HEK293T (cell line): ENCODE results near the gene PARP3.

ENCODE experiments used
- CTCF ChIA-PET: fragments of 350-600 bp; formaldehyde crosslinking; extraction: SDS; loops from one replicate; lab custom pipeline; 2021; ENCODE audit warnings: antibody characterized with exemption, inconsistent platforms; lab: Yijun Ruan, JAX
- POLR2A ChIA-PET: fragments of 350-600 bp; formaldehyde crosslinking; extraction: SDS; loops from one replicate; lab custom pipeline; 2020; ENCODE audit warnings: antibody characterized with exemption, inconsistent platforms; lab: Yijun Ruan, JAX
- DNase-seq: peaks from one replicate; pipeline ENCODE4 v3.0.0; 2012; ENCODE audit warnings: mixed read lengths; ENCODE audit errors: extremely low spot score
- ARNT ChIP-seq: fragments of 450-650 bp; IDR thresholded peaks from 2 replicates; pipeline ENCODE4 v1.6.1; 2017; ENCODE audit warnings: mild to moderate bottlenecking
- BHLHE40 ChIP-seq: fragments of 450-650 bp; IDR thresholded peaks from 2 replicates; pipeline ENCODE4 v1.6.1; 2016; ENCODE audit warnings: mild to moderate bottlenecking, moderate library complexity, borderline replicate concordance
- CTBP1 ChIP-seq: fragments of 450-650 bp; IDR thresholded peaks from 2 replicates; pipeline ENCODE4 v1.6.1; 2016; ENCODE audit warnings: borderline replicate concordance
- ELF4 ChIP-seq: fragments of 450-650 bp; IDR thresholded peaks from 2 replicates; pipeline ENCODE4 v1.6.1; 2017; ENCODE audit warnings: antibody characterized with exemption
- FOXA1 ChIP-seq: fragments of 450-650 bp; IDR thresholded peaks from 2 replicates; pipeline ENCODE4 v1.6.1; 2016; ENCODE audit warnings: mild to moderate bottlenecking
- FOXK2 ChIP-seq: fragments of 450-650 bp; IDR thresholded peaks from 2 replicates; pipeline ENCODE4 v1.6.1; 2016; ENCODE audit warnings: mild to moderate bottlenecking
- FOXM1 ChIP-seq: fragments of 450-650 bp; IDR thresholded peaks from 2 replicates; pipeline ENCODE4 v1.6.1; 2017; ENCODE audit warnings: mild to moderate bottlenecking, borderline replicate concordance
- HDGF ChIP-seq: fragments of 450-650 bp; IDR thresholded peaks from 2 replicates; pipeline ENCODE4 v1.6.1; 2017; ENCODE audit warnings: antibody characterized with exemption, borderline replicate concordance
- L3MBTL2 ChIP-seq: fragments of 450-650 bp; conservative IDR thresholded peaks from 2 replicates; pipeline ENCODE4 v1.6.1; 2016; ENCODE audit warnings: mild to moderate bottlenecking
- LEF1 ChIP-seq: fragments of 450-650 bp; IDR thresholded peaks from 2 replicates; pipeline ENCODE4 v1.6.1; 2017; ENCODE audit warnings: mild to moderate bottlenecking, borderline replicate concordance
- NFRKB ChIP-seq: fragments of 450-650 bp; IDR thresholded peaks from 2 replicates; pipeline ENCODE4 v1.6.1; 2016; ENCODE audit warnings: mild to moderate bottlenecking, moderate library complexity
- SP1 ChIP-seq: fragments of 450-650 bp; IDR thresholded peaks from 2 replicates; pipeline ENCODE4 v1.6.1; 2017
- SUZ12 ChIP-seq: fragments of 450-650 bp; IDR thresholded peaks from 2 replicates; pipeline ENCODE4 v1.6.1; 2016; ENCODE audit warnings: mild to moderate bottlenecking
- TARDBP ChIP-seq: fragments of 450-650 bp; IDR thresholded peaks from 2 replicates; pipeline ENCODE4 v1.6.1; 2016
- ZNF384 ChIP-seq: fragments of 450-650 bp; IDR thresholded peaks from 2 replicates; pipeline ENCODE4 v1.6.1; 2016
- TF ChIP-seq, protein P1 (sequence below): fragments of 450-650 bp; IDR thresholded peaks from 2 replicates; pipeline ENCODE4 v1.6.1; 2016

The PARP3 gene

DNA sequence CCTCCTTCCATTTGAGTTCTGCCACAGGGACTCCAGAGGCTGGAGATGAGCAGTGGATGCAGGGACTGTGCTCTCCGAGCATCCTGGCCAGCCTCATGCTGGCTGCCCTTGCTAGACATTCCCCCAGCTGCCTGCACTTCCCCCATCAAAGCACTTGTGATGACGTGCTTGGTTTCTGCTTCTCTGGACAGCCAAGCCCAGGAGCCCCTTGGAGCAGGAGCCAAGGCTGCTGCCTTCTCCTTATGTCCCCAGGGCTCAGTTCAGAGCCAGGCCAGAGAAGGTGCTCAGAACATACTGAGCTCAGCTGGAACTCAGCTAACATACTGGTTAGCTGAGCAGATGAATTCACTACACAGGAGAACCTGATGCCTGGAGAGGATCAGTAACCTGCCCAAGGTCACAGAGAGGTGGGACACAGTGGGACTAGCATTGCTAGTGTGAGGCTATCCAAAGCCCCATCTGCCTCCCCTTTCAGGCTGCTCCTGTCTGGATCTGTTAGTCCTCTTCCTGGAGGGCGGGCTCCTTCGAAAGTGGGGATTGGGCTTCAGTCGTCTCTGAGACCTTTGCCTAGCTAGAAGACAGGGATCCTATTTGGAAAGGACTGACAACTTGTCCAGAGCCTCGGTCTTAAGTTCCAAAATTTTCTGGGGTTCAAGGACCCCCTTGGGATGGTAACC is 20.8 kb downstream of the PARP3 start:
- POLR2A ChIA-PET, result interaction anchor here (0.8 to 4.9 kb wide), 6 partner anchors 8 to 21 kb away, joined by 3 to 23 read pairs (median 4); partner anchors contain the start of genes ABHD14A, ABHD14B, ACY1 and PARP3
- CTCF ChIA-PET, result interaction anchor here (1.5 kb wide), 1 partner anchor 11 kb away, joined by 5 read pairs; the partner anchor contains the start of gene ABHD14B
- TF ChIP-seq ZNF384 (no peak), ELF4 (no peak), CTBP1 (no peak)
- DNase-seq, result no peak

DNA sequence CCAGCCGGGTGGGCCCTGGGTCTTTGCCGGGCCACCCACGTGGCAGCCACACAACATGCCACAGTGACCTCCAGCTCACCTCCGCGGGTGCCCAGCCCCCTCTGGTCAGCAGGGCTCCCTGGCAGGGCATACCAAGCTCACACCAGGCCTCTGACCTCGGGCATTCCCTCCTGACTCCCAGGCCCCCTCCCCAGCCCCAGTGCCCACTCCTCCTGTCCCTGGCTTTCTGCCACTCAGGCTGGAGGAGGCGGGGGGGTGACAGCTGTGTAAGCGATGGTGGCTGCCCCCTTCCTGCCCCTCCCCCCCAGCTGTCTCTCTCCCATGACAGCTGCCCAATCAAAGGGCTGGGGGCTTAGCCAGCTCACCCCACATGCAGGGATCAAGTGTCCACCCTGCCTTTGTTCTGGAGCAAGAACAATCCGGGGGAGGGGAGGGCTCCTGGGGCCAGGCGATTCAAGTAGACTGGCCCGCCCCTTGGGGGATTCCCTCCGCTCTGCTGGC is 21.8 kb downstream of the PARP3 start:
- ChIA-PET POLR2A (interaction anchor here (0.8 to 4.9 kb wide), 5 partner anchors 10 to 32 kb away, joined by 3 to 23 read pairs (median 3); partner anchors contain the start of genes ACY1, PARP3, RPL29 and RRP9), CTCF (no interaction called here)
- DNase-seq, result no peak
- no peak for TF ChIP-seq ARNT
- no peak for TF ChIP-seq LEF1
- TF ChIP-seq HDGF, result no peak
- no peak for TF ChIP-seq TARDBP
- no peak for TF ChIP-seq L3MBTL2
- TF ChIP-seq SP1, result no peak
- no peak for TF ChIP-seq FOXA1
- no peak for TF ChIP-seq FOXK2
- no peak for TF ChIP-seq SUZ12
- TF ChIP-seq ZNF384, result no peak
- no peak for TF ChIP-seq FOXM1
- TF ChIP-seq ELF4, result no peak
- no peak for TF ChIP-seq NFRKB
- no peak for TF ChIP-seq CTBP1
- TF ChIP-seq, protein P1, sequence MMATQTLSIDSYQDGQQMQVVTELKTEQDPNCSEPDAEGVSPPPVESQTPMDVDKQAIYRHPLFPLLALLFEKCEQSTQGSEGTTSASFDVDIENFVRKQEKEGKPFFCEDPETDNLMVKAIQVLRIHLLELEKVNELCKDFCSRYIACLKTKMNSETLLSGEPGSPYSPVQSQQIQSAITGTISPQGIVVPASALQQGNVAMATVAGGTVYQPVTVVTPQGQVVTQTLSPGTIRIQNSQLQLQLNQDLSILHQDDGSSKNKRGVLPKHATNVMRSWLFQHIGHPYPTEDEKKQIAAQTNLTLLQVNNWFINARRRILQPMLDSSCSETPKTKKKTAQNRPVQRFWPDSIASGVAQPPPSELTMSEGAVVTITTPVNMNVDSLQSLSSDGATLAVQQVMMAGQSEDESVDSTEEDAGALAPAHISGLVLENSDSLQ, result no peak
- no peak for TF ChIP-seq BHLHE40

DNA sequence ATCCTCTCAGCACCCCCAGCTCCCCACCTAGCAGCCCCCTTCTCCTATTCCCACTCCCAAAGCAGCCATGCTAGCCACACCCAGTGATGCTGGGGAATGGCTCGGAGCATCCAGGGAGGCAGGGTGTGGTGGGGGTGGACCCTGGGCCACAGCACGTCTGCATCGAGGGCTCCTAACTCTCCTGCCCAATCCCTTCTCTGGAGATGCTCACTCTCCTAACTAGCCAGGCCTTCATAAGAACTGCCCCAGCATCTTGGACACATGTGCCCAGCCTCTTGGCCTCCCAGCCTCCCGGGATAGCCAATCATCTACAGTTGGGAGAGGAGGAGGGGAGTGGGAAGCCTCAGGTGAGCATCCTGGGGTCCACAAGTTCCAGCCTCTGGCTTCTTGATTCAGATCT is 22.4 kb downstream of the PARP3 start:
- TF ChIP-seq HDGF (no peak), ARNT (no peak), ZNF384 (no peak), SP1 (no peak), LEF1 (no peak)
- TF ChIP-seq, protein P1, result no peak
- ChIA-PET CTCF (no interaction called here), POLR2A (interaction anchor here (1.5 to 4.9 kb wide), 2 partner anchors 22 to 31 kb away, joined by 3 to 23 read pairs; partner anchors contain the start of genes PARP3, RPL29 and RRP9)
- DNase-seq, result no peak

DNA sequence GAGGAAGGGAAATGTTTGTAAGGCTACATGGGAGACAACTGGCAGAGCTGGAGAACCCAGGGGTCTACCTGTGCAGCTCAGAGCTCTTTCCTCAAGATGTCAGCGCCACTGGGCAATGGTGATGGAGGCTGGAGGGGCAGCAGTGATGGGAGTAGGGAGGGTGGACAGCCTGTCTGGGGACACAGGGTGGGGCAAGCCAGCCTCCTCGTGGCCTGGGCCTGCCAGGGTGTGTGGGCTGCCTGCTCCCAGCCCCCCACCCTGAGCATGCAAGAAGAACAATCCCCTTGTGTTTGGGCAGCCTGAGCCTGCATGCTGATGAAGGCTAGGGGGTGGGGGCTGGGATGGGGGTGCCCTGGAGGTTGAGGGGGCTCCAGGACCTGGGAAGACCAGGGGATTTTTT is 23.9 kb downstream of the PARP3 start:
- POLR2A ChIA-PET, result interaction anchor here (5.2 kb wide), 1 partner anchor 24 kb away, joined by 39 read pairs; the partner anchor contains the start of genes PARP3 and RRP9
- DNase-seq, result no peak
- CTCF ChIA-PET, result no interaction called here
- no peak for TF ChIP-seq ELF4
- TF ChIP-seq HDGF, result no peak
- TF ChIP-seq LEF1, result no peak
- TF ChIP-seq L3MBTL2, result no peak
- no peak for TF ChIP-seq FOXK2
- TF ChIP-seq TARDBP, result no peak
- TF ChIP-seq BHLHE40, result no peak
- no peak for TF ChIP-seq FOXM1
- TF ChIP-seq NFRKB, result no peak
- no peak for TF ChIP-seq CTBP1
- no peak for TF ChIP-seq ZNF384
- TF ChIP-seq SUZ12, result no peak
- TF ChIP-seq, protein P1, result no peak

DNA sequence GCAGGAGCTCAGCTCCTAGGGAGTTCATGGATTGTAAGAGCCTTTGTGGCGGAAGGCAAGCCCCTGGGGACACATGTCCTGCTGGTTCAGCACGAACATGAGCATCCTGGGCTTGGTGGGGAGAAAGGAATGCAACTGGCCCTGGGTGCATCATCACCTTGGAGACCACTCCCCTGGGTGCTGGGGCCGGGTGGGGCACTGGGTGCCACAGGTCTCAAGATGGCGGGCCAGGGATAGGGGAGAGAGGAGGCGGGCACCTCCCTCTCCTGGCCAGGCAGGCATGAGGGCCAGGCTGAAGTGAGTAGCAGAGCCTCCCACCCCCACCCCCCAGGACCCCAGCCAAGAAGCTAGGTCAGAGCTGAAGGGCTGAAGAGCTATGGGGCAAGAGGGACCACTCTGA is 24.3 kb downstream of the PARP3 start:
- TF ChIP-seq BHLHE40 (no peak), L3MBTL2 (no peak), CTBP1 (no peak), FOXK2 (no peak), FOXM1 (no peak), SUZ12 (no peak), HDGF (no peak), FOXA1 (no peak), ELF4 (no peak), ZNF384 (no peak), TARDBP (no peak), LEF1 (no peak), SP1 (no peak), NFRKB (no peak), ARNT (no peak)
- TF ChIP-seq, protein P1, result no peak
- DNase-seq, result no peak
- ChIA-PET CTCF (no interaction called here), POLR2A (interaction anchor here (1.0 to 5.2 kb wide), 2 partner anchors 9 to 25 kb away, joined by 4 to 39 read pairs; partner anchors contain the start of genes ABHD14A, PARP3 and RRP9)
